ENCODE results near the gene IFNGR2. TPM values are rescaled to one million over a fixed set of nuclear protein-coding genes. Genes with fewer than 3 reads are reported as not detected.
A peak's percentile ranks its signal among the peaks of the same experiment; 100 is the strongest.

Gene IFNGR2
- total and polyA plus RNA-seq, 2 of the 4 experiments (the other 2 are of a cell fraction): 66.0 to 73.8 TPM

GRCh38 chr21:33412832-33413519 is 9.8 kb downstream of the IFNGR2 start:
- Histone ChIP-seq H4K91ac (ENCODE audit: insufficient read depth, low read depth, low read length) (no peak overlapping the region), H3K79me1 (ENCODE audit: low read depth in 1 of 2, low read length in 2 of 2) (peaks cover 39 to 72% of the 10 kb centered on the region in 2 experiments), H3K14ac (replicated peaks; ENCODE audit: low read depth, low read length) (no peak overlapping the region), H3K9me1 (ENCODE audit: insufficient read depth, low read length) (peaks cover 17% of the 10 kb centered on the region), H3K36me3 (ENCODE audit: control insufficient read depth, insufficient read depth, low read length) (peaks cover 26% of the 10 kb centered on the region), H3K4ac (ENCODE audit: low read depth, low read length) (no peak overlapping the region), H3K23ac (ENCODE audit: low read depth, low read length) (no peak overlapping the region), H3K18ac (ENCODE audit: low read depth, low read length) (no peak overlapping the region), H3K9ac (ENCODE audit: low read depth, low read length) (no peak overlapping the region), H3K4me1 (ENCODE audit: control insufficient read depth, insufficient read depth, low read length) (peaks cover 6% of the 10 kb centered on the region), H3K27me3 (ENCODE audit: control insufficient read depth, insufficient read depth, low read length) (no peaks in the 10 kb centered on the region), H4K20me1 (ENCODE audit: insufficient read depth, low read length) (peaks cover 73% of the 10 kb centered on the region), H3K4me3 (ENCODE audit: insufficient read depth, low read depth, low read length) (no peak overlapping the region), H2BK15ac (ENCODE audit: low read depth, low read length) (no peak overlapping the region), H3K27ac (ENCODE audit: insufficient read depth, low read length) (no peak overlapping the region), H2AK9ac (replicated peaks; ENCODE audit: low read depth, low read length, poor library complexity) (no peak overlapping the region), H3K4me2 (ENCODE audit: low read depth, low read length) (no peak overlapping the region), H2BK20ac (ENCODE audit: low read depth, low read length) (no peak overlapping the region), H4K5ac (ENCODE audit: low read depth, low read length) (no peak overlapping the region), H2BK120ac (ENCODE audit: low read depth, low read length) (no peak overlapping the region), H2AK5ac (ENCODE audit: low read depth, low read length) (peak overlapping the region; percentile 4; the same call in 1 of the 2 replicates), H4K8ac (ENCODE audit: low read depth in 2 of 2, low read length in 2 of 2) (no peak overlapping the region), H3K9me3 (ENCODE audit: control insufficient read depth, insufficient read depth, low read length) (no peaks in the 10 kb centered on the region), H2AFZ (replicated peaks; ENCODE audit: low read length, poor library complexity) (no peak overlapping the region), H2BK5ac (ENCODE audit: low read depth, low read length, poor library complexity, severe bottlenecking) (no peak overlapping the region), H3K56ac (ENCODE audit: extremely low read depth, insufficient read depth, low read length) (no peak overlapping the region)
- dilution Hi-C loops (cut with HindIII; ENCODE audit: low sequenced_read_pairs, unreplicated experiment): no loop called here
- ATAC-seq (ENCODE audit: low read depth): no peak
- DNase-seq: no peak
- 90% methylated on average over 2 of the region's 9 CpGs; no CpG with 5 or more reads in 1 of the 2 experiments for WGBS, 2 experiments (ENCODE audit: extremely low coverage in 2 of 2, insufficient read length in 1 of 2)
- POLR2A ChIA-PET (ENCODE audit: unreplicated experiment): no interaction called here
- in situ Hi-C loops (cut with MboI; ENCODE audit: low sequenced_read_pairs): no loop called here
- TF ChIP-seq USF2 (IDR thresholded peaks at IDR 0.05; ENCODE audit: low read depth, low read length): no peak
- TF ChIP-seq NFE2L2 (IDR thresholded peaks at IDR 0.05; ENCODE audit: low read depth, low read length): no peak
- TF ChIP-seq ELK1 (IDR thresholded peaks at IDR 0.05; ENCODE audit: borderline replicate concordance, low read depth, low read length): no peak
- TF ChIP-seq RCOR1 (IDR thresholded peaks at IDR 0.05; ENCODE audit: insufficient replicate concordance, low read length): no peak
- TF ChIP-seq RAD21 (IDR thresholded peaks at IDR 0.05; ENCODE audit: low read length): no peak
- no peak for TF ChIP-seq RFX5 (IDR thresholded peaks at IDR 0.05; ENCODE audit: low read depth, low read length)
- TF ChIP-seq SMC3 (IDR thresholded peaks at IDR 0.05; ENCODE audit: low read depth, low read length): no peak
- CTCF ChIA-PET: no interaction called here
- intact Hi-C loops (cut with micrococcal nuclease): no loop called here
- BruUV-seq (replicated peaks): no TSS peak
